OCI-LY1 (cell line): ENCODE measurements around the gene DBNDD1.

ENCODE experiments used
- CTCF ChIP-seq: fragments of 200-600 bp; sonication (generic), shearing (Covaris generic); IDR thresholded peaks from 2 replicates; pipeline ENCODE4 v1.5.1; 2017; ENCODE audit warnings: mild to moderate bottlenecking, antibody characterized with exemption, low read length, moderate library complexity, mixed read lengths
- EZH2 ChIP-seq: fragments of 200-600 bp; sonication (generic), shearing (Covaris generic); IDR thresholded peaks from 2 replicates; pipeline ENCODE4 v1.8.0; 2017; ENCODE audit warnings: borderline replicate concordance, mixed run types, mild to moderate bottlenecking, antibody characterized with exemption, low read length, moderate library complexity, mixed read lengths

- TF ChIP-seq CTCF = no peak
- TF ChIP-seq EZH2 = no peak
Measured at GRCh38 chr16:90022209-90023077, 3.2 kb upstream of the DBNDD1 start.
